IPS-20b (cell line): ENCODE measurements around the gene TTN.
A peak's percentile ranks its signal among the peaks of the same experiment; 100 is the strongest.

ENCODE experiments used
- H3K27ac ChIP-seq: one replicate; pipeline ENCODE4 v1.5.1; 2013; ENCODE audit warnings: low read length
- H3K27me3 ChIP-seq: 2 replicates; pipeline ENCODE4 v1.6.1; 2013; ENCODE audit warnings: mild to moderate bottlenecking, low read length, inconsistent platforms; ENCODE audit not compliant: insufficient read depth
- H3K36me3 ChIP-seq: 2 replicates; pipeline ENCODE4 v1.6.1; 2013; ENCODE audit warnings: low read depth, mild to moderate bottlenecking, inconsistent platforms, low read length, moderate library complexity; ENCODE audit not compliant: insufficient read depth
- H3K4me1 ChIP-seq: 2 replicates; pipeline ENCODE4 v1.6.1; 2013; ENCODE audit warnings: mild to moderate bottlenecking, control low read depth, inconsistent platforms, low read length, moderate library complexity; ENCODE audit not compliant: insufficient read depth
- H3K4me3 ChIP-seq: 2 replicates; pipeline ENCODE4 v1.5.1; 2013; ENCODE audit warnings: mild to moderate bottlenecking, low read length, inconsistent platforms
- H3K9ac ChIP-seq: 2 replicates; pipeline ENCODE4 v1.6.1; 2013; ENCODE audit warnings: low read depth, mild to moderate bottlenecking, inconsistent platforms, low read length, moderate library complexity
- H3K9me3 ChIP-seq: 2 replicates; pipeline ENCODE4 v1.6.1; 2013; ENCODE audit warnings: mild to moderate bottlenecking, low read depth, low read length, inconsistent platforms; ENCODE audit not compliant: insufficient read depth

TTN gene

DNA sequence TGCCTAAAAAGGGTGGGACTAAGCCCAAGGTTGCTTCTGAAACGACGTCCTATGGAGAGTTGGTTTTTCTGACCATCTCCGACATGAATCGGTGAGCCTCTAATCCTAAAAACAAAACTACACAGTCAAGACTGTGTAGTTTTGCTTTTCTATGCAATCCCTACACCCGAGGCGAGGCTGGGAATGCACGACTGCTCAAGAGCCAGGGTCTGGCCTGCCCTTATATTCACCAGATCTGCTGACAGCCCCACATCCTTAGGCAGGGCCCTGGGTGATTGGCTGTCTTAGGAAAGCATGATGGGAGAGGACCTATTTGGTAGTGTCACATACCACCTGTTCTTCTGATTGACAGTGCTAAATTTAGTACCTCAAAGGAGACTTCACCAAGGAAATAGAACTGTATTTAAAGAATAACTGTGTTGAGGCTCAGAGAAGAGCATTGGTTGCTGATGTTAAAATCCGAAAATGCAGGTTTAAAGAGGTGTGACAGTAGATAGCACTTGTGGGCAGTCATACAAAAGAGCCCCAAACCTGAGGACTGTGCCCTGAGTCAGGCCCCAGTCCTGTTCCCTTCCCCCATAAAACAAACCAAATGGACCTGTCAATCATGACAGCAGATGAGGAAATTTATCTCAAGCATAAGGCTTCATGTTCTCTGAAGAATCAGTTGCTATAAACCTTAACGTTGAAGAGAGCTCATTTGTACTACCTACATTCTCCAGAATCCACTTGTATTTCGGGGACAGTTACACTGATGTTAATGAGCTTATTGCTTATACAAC lies at the start of gene TTN:
TTN (minus strand) TSS at position 197 of the 782 bp plus-strand sequence. CDS start 2,781 bp downstream, outside the sequence.
- Histone ChIP-seq H3K27me3 (no peaks in the 10 kb centered on the region), H3K27ac (no peak within 1 kb of the TSS), H3K4me3 (no peak within 1 kb of the TSS), H3K9me3 (no peaks in the 10 kb centered on the region), H3K9ac (no peak within 1 kb of the TSS), H3K36me3 (no peaks in the 10 kb centered on the region), H3K4me1 (no peaks in the 10 kb centered on the region)

GRCh38 chr2:178855151-178855550 lies 47.9 kb upstream of the TTN start:
- no peaks in the 10 kb centered on the region for H3K4me1 ChIP-seq
- no peaks in the 10 kb centered on the region for H3K9me3 ChIP-seq
- no peak overlapping the region for H3K4me3 ChIP-seq
- H3K27ac ChIP-seq: no peak overlapping the region
- no peaks in the 10 kb centered on the region for H3K27me3 ChIP-seq
- H3K36me3 ChIP-seq: no peaks in the 10 kb centered on the region
- H3K9ac ChIP-seq: no peak overlapping the region

- Histone ChIP-seq H3K4me1 (peaks cover 31% of the 10 kb centered on the region), H3K9ac (no peak overlapping the region), H3K27me3 (no peaks in the 10 kb centered on the region), H3K9me3 (0 out of 2 replicates have a peak, but pooled peaks cover 2% of the 10 kb centered on the region), H3K27ac (no peak overlapping the region), H3K4me3 (no peak overlapping the region), H3K36me3 (no peaks in the 10 kb centered on the region)
These were observed 41.1 kb upstream of the TTN start for GRCh38 chr2:178848335-178848734.

DNA sequence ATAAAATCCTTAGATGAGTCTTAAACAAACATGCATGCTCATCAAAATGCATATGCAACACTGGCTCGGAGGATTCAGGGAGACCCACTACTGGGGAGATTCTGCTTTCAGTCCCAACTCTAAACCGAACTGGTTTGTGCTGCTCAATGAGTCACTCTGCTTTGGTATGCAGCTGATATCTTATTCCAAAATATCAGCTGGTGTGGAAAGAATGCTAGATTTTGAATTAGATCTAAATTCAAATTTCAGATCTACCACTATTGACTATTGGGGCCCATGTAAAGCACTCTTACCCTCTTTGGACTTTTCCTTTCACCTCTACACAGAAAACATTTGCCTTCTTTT lies 39.2 kb upstream of the TTN start:
- Histone ChIP-seq H3K27ac (peak overlapping the region; percentile 11), H3K4me3 (peak overlapping the region; percentile 28; the same call in 1 of the 2 replicates), H3K36me3 (no peaks in the 10 kb centered on the region), H3K9ac (no peak overlapping the region), H3K4me1 (peaks cover 31% of the 10 kb centered on the region), H3K27me3 (no peaks in the 10 kb centered on the region), H3K9me3 (0 out of 2 replicates have a peak, but pooled peaks cover 2% of the 10 kb centered on the region)

GRCh38 chr2:178845566-178846457 lies 38.6 kb upstream of the TTN start:
- H3K4me1 ChIP-seq: peaks cover 31% of the 10 kb centered on the region
- H3K27me3 ChIP-seq: no peaks in the 10 kb centered on the region
- peak overlapping the region; percentile 28; the same call in 1 of the 2 replicates for H3K4me3 ChIP-seq
- H3K9me3 ChIP-seq: 0 out of 2 replicates have a peak, but pooled peaks cover 2% of the 10 kb centered on the region
- H3K27ac ChIP-seq: peak overlapping the region; percentile 11
- no peaks in the 10 kb centered on the region for H3K36me3 ChIP-seq
- peak overlapping the region; percentile 1; the same call in 1 of the 2 replicates for H3K9ac ChIP-seq

DNA sequence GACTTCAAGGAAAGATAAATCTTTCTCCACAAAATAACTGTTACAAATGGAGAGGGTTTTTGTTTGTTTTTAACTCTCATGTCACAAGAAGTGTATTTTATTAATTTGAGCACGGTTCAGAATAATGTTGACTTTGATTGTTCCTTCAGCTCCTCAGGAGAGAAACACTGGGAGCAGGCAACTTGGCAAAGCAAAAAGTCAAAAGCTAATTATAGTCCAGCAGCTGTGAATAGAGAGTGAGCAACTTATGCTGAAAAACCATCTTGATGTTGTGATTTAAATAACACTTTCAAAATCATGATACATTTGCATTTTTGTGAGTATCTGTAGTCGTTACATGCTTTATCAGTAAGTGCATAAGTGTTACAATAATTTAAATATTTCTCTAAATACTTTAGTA lies 37.5 kb upstream of the TTN start:
- Histone ChIP-seq H3K27ac (no peak overlapping the region), H3K9me3 (0 out of 2 replicates have a peak, but pooled peaks cover 2% of the 10 kb centered on the region), H3K36me3 (no peaks in the 10 kb centered on the region), H3K4me1 (peaks cover 31% of the 10 kb centered on the region), H3K27me3 (no peaks in the 10 kb centered on the region), H3K4me3 (no peak overlapping the region), H3K9ac (no peak overlapping the region)

DNA sequence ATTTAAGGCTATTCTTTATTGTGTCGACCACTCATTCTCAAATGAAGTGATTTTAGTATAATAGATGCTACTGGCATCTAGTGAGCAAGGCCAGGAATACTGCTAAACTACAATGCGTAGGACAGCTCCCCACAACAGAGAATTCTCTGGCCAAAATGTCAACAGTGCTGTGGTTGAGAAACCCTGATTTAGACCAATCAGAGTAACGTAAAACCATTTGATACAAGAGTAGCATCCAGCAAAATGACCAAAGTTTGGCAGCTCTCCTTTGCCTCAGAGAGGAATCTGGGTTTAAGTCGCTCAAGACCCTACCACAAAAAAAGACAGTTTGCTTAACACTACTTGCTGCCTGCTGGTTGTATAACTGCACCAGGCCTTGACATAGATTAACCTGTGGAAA lies 37.0 kb upstream of the TTN start:
- H3K27me3 ChIP-seq: no peaks in the 10 kb centered on the region
- 0 out of 2 replicates have a peak, but pooled peaks cover 2% of the 10 kb centered on the region for H3K9me3 ChIP-seq
- H3K9ac ChIP-seq: no peak overlapping the region
- H3K27ac ChIP-seq: no peak overlapping the region
- H3K36me3 ChIP-seq: no peaks in the 10 kb centered on the region
- H3K4me3 ChIP-seq: no peak overlapping the region
- peaks cover 31% of the 10 kb centered on the region for H3K4me1 ChIP-seq

DNA sequence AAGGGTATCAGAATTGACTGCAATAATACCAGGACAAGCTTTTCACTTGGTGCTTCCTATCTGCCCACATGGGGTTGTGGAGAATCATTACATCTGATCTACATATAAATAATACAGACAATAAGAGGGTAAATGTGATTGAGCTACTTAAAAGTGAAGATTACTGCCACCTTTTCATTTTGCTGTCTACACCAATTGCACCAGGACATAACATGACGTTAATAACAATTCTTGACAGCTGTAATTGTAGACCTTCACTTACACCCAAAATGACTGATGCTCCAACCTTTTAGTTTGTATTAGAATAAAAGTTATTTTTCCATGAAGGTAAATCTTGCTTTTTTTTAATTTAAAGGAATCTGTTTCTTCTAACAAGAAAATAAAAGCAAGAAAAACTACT lies 36.5 kb upstream of the TTN start:
- no peaks in the 10 kb centered on the region for H3K27me3 ChIP-seq
- H3K27ac ChIP-seq: no peak overlapping the region
- no peaks in the 10 kb centered on the region for H3K36me3 ChIP-seq
- peaks cover 31% of the 10 kb centered on the region for H3K4me1 ChIP-seq
- no peak overlapping the region for H3K4me3 ChIP-seq
- H3K9me3 ChIP-seq: 0 out of 2 replicates have a peak, but pooled peaks cover 2% of the 10 kb centered on the region
- H3K9ac ChIP-seq: no peak overlapping the region

DNA sequence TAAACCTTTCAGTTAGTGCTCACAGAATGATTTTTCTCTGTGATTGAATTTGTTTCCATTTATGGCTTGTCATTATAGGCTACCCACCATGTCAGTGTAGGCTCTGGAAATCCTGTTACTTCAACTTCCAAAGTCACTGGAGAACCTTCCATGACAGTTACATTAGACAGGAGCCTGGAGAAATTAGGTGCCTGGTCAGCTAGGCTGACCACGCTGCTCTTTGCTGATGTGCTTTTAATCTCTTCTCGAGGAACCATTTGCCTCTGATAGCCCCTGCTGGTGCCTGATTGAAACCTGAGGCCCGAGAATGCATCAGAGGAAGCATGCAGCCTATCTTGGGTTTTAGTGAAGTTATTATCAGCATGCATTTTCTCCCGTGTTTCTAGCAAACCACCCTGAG lies 29.6 kb upstream of the TTN start:
- no peak overlapping the region for H3K4me3 ChIP-seq
- no peak overlapping the region for H3K9ac ChIP-seq
- H3K4me1 ChIP-seq: no peaks in the 10 kb centered on the region; the same call in 1 of the 2 replicates
- H3K27ac ChIP-seq: no peak overlapping the region
- no peaks in the 10 kb centered on the region for H3K27me3 ChIP-seq
- H3K36me3 ChIP-seq: no peaks in the 10 kb centered on the region
- H3K9me3 ChIP-seq: no peaks in the 10 kb centered on the region

DNA sequence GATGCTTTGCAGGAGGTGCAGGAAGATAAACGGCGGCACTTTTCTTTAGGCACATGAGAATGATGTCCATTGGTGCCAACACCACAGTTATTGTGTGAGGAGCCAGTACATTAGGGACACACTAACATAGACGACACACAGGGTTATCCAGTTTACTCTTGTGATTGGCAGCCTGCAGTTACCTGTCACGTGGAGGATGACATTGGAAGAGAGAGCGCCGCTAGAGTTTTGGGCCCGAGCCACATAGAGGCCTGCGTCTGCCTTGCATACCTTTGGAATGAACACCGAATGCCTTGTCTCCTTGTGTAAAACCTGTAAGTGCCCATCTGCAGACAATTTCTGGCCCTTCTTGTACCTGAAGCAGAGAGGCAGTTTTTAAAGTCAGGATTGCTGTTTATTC lies 26.9 kb upstream of the TTN start:
- H3K36me3 ChIP-seq: no peaks in the 10 kb centered on the region
- H3K4me3 ChIP-seq: no peak overlapping the region
- H3K4me1 ChIP-seq: no peaks in the 10 kb centered on the region; the same call in 1 of the 2 replicates
- H3K9me3 ChIP-seq: no peaks in the 10 kb centered on the region
- H3K9ac ChIP-seq: no peak overlapping the region
- H3K27ac ChIP-seq: no peak overlapping the region
- H3K27me3 ChIP-seq: no peaks in the 10 kb centered on the region

- no peaks in the 10 kb centered on the region for H3K9me3 ChIP-seq
- H3K27ac ChIP-seq: no peak overlapping the region
- no peak overlapping the region for H3K9ac ChIP-seq
- H3K4me1 ChIP-seq: no peaks in the 10 kb centered on the region; the same call in 1 of the 2 replicates
- H3K27me3 ChIP-seq: no peaks in the 10 kb centered on the region
- no peaks in the 10 kb centered on the region for H3K36me3 ChIP-seq
- H3K4me3 ChIP-seq: no peak overlapping the region
These were observed 26.2 kb upstream of the TTN start for GRCh38 chr2:178833382-178833781.
